Measurements from ENCODE around the gene KRT81. TPM values are rescaled to one million over a fixed set of nuclear protein-coding genes. Genes with fewer than 3 reads are reported as not detected.

The KRT81 gene
- total and polyA plus RNA-seq, 4 experiments from 2014 or later, result not detected

DNA sequence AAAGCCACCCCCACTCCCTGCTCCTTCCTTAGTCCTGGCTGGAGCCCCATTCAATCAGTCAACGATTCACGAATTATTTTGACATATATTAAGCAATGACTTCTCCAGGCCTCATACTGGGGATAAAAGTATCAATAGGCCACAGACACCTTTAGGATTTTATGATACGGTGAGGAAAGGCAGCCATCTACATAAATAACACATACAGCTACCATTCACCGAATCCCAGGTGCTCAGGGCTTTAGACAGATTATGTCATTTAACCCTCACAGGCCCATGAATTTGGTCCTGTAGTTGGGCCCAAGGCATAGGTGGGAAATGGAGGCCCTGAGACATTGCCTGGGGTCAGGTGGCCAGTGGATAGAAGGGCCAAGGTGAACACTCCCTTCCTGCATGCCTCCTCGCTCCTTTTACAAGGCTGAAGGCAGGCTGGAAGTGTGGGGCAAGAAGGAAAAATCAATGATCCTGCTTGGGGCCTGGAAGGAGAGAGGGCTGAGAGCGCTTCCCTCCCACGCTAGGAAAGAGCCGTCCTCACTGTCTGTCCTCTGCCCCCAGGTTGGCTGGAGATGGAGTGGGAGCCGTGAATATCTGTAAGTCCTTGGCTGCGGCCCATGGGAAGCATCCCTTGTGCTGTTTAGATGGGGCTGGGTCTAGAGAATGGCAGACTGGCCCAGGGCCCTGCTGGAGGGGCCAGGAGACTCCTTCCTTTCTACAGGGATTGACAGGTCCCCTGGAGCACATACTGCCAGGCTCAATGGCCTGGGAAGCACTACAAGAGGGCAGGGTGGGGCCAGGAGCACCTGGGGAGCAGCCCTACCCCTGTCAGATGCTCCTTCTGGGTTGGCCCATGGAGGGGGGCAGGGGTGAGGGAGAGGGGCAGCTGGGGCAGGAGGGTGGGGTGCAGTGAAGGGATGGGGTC is 43.5 kb downstream of the KRT81 start:
- H3K4me1 Mint-ChIP-seq, result peaks cover 22 to 61% (median 25%) of the 10 kb centered on the region in 4 donors
- Histone ChIP-seq H3K9me3 (ENCODE audit: control insufficient read depth in 1 of 2, low read length in 2 of 2) (no peaks in the 10 kb centered on the region), H3K27me3 (ENCODE audit: insufficient read depth, low read length) (no peaks in the 10 kb centered on the region), H3K36me3 (ENCODE audit: insufficient read depth, low read length) (no peaks in the 10 kb centered on the region), H3K4me1 (ENCODE audit: insufficient read depth, low read length) (peaks cover 26% of the 10 kb centered on the region), H3K4me3 (ENCODE audit: low read length in 2 of 2) (no peak overlapping the region), H3K27ac (ENCODE audit: low read depth, low read length) (no peak overlapping the region)
- CTCF ChIA-PET (ENCODE audit: partially characterized antibody), result no interaction called here
- H3K27me3 Mint-ChIP-seq, result peaks cover 0 to 14% of the 10 kb centered on the region in 2 donors
- DNase-seq, result no peak
- no peaks in the 10 kb centered on the region for H3K36me3 Mint-ChIP-seq
- H3K4me3 Mint-ChIP-seq, result no peak overlapping the region
- intact Hi-C loops (cut with micrococcal nuclease), result no loop called here
- POLR2A ChIA-PET (ENCODE audit: partially characterized antibody), result no interaction called here
- H3K27ac Mint-ChIP-seq, result peak overlapping the region in 2 of 7 donors; percentile 9 to 80
- no peaks in the 10 kb centered on the region for H3K9me3 Mint-ChIP-seq

DNA sequence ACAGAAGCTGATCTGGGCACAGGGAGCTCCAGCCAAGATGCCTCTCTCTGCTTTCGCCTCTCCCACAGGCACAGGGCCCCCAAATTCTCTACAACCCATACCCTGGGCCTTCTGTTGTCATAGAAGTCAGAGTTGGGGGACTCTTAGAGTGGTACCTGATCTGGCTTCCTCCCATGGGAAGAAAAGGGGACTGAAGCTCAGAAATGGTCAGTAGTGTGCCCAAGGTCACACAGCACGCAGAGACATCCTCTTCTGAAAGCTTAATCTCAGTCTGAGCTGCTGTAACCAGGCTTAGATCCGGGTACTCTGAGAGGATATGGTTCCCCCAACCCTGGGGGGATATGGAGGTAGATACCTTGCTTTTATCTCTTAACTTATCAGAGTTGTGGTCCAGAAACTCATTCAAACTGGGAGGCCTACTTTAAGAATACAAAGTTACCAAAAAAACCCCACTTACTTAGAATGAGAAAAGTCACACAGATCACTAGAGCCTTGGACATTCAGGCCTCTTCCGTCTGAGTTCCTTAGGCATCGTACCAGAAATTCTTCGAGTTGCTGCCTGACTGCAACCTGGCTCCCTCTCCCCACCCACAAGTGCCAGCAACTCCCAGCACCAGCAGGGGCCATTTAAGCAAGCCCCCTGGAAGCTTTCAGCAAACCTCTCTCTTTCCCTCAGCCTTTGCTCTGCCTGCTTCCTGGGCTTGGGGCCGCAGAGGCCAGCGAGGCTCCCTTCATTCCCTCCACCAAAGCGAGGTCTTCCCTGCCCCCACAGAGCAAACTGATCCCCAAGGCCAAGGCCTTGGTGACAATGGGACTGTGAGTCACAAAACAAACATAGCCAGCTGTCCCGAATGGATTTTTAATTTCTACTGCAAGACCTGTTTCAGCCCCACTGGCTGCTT is 44.4 kb downstream of the KRT81 start:
- Mint-ChIP-seq H3K27me3 (peaks cover 0 to 14% of the 10 kb centered on the region in 2 donors), H3K4me1 (peaks cover 19 to 60% (median 25%) of the 10 kb centered on the region in 4 donors), H3K4me3 (no peak overlapping the region), H3K27ac (peak overlapping the region; percentile 16 to 81 (median 39)), H3K36me3 (no peaks in the 10 kb centered on the region), H3K9me3 (peaks cover 0 to 2% (median 0%) of the 10 kb centered on the region in 8 donors)
- peaks cover 26% of the 10 kb centered on the region for H3K4me1 ChIP-seq (ENCODE audit: insufficient read depth, low read length)
- no peaks in the 10 kb centered on the region for H3K27me3 ChIP-seq (ENCODE audit: insufficient read depth, low read length)
- intact Hi-C loops (cut with micrococcal nuclease), result no loop called here
- no peaks in the 10 kb centered on the region for H3K36me3 ChIP-seq (ENCODE audit: insufficient read depth, low read length)
- ChIA-PET POLR2A (ENCODE audit: partially characterized antibody) (no interaction called here), CTCF (ENCODE audit: partially characterized antibody) (no interaction called here)
- DNase-seq, result no peak
- no peak overlapping the region for H3K4me3 ChIP-seq (ENCODE audit: low read length in 2 of 2)
- no peak overlapping the region for H3K27ac ChIP-seq (ENCODE audit: low read depth, low read length)
- no peaks in the 10 kb centered on the region for H3K9me3 ChIP-seq (ENCODE audit: control insufficient read depth in 1 of 2, low read length in 2 of 2)

DNA sequence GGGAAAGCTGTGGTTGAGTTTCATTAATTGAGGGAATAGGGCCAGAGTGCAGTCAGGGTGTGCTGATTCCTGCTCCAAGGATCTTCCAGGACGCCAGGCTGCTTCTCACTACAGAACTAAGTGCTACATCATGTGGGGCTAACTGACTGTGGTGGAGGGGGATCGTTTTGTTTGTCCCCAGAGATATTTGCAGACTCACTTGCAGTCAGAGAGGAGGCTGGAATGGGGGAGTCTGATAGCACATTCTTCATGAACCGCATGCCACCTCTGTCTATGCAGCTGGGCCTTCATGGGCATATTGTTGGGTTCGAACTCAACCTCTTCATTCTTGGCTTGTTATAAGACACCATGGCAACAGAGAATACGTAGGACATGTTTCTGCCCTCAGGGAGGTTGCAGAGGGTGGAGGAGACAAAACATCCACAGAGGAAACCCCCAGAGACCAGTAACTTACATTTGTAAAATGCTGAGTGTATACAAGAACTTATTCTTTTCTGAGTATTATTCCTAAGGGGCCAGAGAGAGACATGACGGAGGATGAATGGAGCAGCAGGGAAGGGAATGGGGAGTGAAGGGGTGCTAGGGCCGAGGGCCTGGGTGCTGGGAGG is 45.3 kb downstream of the KRT81 start:
- POLR2A ChIA-PET (ENCODE audit: partially characterized antibody), result no interaction called here
- peaks cover 0 to 2% (median 0%) of the 10 kb centered on the region in 8 donors for H3K9me3 Mint-ChIP-seq
- H3K27ac ChIP-seq (ENCODE audit: low read depth, low read length), result no peak overlapping the region

DNA sequence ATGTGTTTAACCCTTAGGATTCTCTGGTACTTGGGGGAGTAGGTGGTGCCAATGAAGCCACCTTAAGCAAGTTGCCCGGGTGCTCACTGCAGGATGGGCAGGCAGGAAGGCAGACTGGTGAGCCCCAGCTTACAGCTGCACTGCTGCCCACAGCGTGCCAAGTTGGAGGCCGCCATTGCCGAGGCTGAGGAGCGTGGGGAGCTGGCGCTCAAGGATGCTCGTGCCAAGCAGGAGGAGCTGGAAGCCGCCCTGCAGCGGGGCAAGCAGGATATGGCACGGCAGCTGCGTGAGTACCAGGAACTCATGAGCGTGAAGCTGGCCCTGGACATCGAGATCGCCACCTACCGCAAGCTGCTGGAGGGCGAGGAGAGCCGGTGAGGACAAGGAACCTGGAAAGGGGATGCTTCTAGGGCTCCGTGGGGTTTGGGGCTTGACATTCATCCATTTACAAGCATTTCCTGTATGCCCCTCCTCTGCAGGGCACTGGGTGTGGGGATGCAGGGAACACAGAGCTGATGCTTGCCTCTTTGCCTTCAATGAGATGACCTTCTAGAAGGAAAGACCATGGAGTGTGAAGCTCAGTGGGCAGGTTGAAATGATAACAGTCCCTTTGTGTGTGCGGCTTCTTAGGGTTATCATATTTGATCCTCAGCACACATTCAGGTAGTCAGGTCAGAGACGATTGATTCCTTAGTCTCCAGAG is 45.9 kb downstream of the KRT81 start:
- H3K36me3 ChIP-seq (ENCODE audit: insufficient read depth, low read length), result no peaks in the 10 kb centered on the region
- H3K4me3 ChIP-seq (ENCODE audit: low read length in 2 of 2), result no peak overlapping the region
- Mint-ChIP-seq H3K27ac (peak overlapping the region in 3 of 7 donors; percentile 1 to 90 (median 66)), H3K4me1 (peaks cover 15 to 50% (median 19%) of the 10 kb centered on the region in 4 donors), H3K36me3 (no peaks in the 10 kb centered on the region), H3K4me3 (no peak overlapping the region), H3K9me3 (peaks cover 0 to 2% (median 0%) of the 10 kb centered on the region in 8 donors), H3K27me3 (peaks cover 0 to 16% of the 10 kb centered on the region in 2 donors)
- intact Hi-C loops (cut with micrococcal nuclease), result no loop called here
- DNase-seq, result no peak
- no peaks in the 10 kb centered on the region for H3K9me3 ChIP-seq (ENCODE audit: control insufficient read depth in 1 of 2, low read length in 2 of 2)
- peaks cover 19% of the 10 kb centered on the region for H3K4me1 ChIP-seq (ENCODE audit: insufficient read depth, low read length)
- no peak overlapping the region for H3K27ac ChIP-seq (ENCODE audit: low read depth, low read length)
- POLR2A ChIA-PET (ENCODE audit: partially characterized antibody), result no interaction called here
- H3K27me3 ChIP-seq (ENCODE audit: insufficient read depth, low read length), result no peaks in the 10 kb centered on the region
- CTCF ChIA-PET (ENCODE audit: partially characterized antibody), result interaction anchor here (3.1 kb wide), 1 partner anchor 33 kb away, joined by 12 read pairs; no protein-coding TSS in a partner anchor

More for the DNA sequence above, 45.3 kb downstream of the KRT81 start:
- intact Hi-C loops (cut with micrococcal nuclease), result no loop called here
- Histone ChIP-seq H3K4me1 (ENCODE audit: insufficient read depth, low read length) (peaks cover 19% of the 10 kb centered on the region), H3K36me3 (ENCODE audit: insufficient read depth, low read length) (no peaks in the 10 kb centered on the region), H3K9me3 (ENCODE audit: control insufficient read depth in 1 of 2, low read length in 2 of 2) (no peaks in the 10 kb centered on the region), H3K4me3 (ENCODE audit: low read length in 2 of 2) (no peak overlapping the region), H3K27me3 (ENCODE audit: insufficient read depth, low read length) (no peaks in the 10 kb centered on the region)
- CTCF ChIA-PET (ENCODE audit: partially characterized antibody), result interaction anchor here (3.1 kb wide), 1 partner anchor 32 kb away, joined by 12 read pairs; no protein-coding TSS in a partner anchor
- peaks cover 0 to 16% of the 10 kb centered on the region in 2 donors for H3K27me3 Mint-ChIP-seq
- no peaks in the 10 kb centered on the region for H3K36me3 Mint-ChIP-seq
- H3K4me1 Mint-ChIP-seq, result peaks cover 15 to 51% (median 19%) of the 10 kb centered on the region in 4 donors
- peak overlapping the region in 6 of 7 donors; percentile 4 to 74 (median 60) for H3K27ac Mint-ChIP-seq
- no peak for DNase-seq
- no peak overlapping the region for H3K4me3 Mint-ChIP-seq

DNA sequence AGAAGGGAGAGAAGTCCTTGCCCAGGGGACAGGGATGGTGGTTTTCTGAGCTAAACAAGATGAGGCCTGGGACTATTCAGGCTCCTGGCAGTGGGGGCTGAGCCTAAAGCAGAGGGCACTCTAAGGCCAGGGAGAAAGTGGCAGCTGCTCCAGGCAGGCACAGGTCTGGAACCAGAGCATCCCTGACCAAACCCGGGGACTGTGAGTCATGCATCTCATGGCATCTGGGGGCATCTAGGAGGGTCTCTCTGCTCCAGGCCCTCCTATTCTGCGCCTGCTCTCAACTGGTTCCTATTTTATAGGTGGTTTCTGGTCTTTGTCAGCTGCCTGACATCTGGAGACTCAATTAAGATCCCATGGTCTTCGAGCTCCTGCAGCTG is 46.7 kb downstream of the KRT81 start:
- ChIA-PET POLR2A (ENCODE audit: partially characterized antibody) (no interaction called here), CTCF (ENCODE audit: partially characterized antibody) (interaction anchor here (0.5 to 3.1 kb wide), 3 partner anchors 34 to 728 kb away, joined by 3 to 12 read pairs (median 3); no protein-coding TSS in a partner anchor)
- intact Hi-C loops (cut with micrococcal nuclease), result no loop called here
- H3K27ac Mint-ChIP-seq, result peak overlapping the region; percentile 47 to 93 (median 88)
- no peaks in the 10 kb centered on the region for H3K36me3 Mint-ChIP-seq
- peak overlapping the region; percentile 43 for H3K27ac ChIP-seq (ENCODE audit: low read depth, low read length)
- H3K9me3 Mint-ChIP-seq, result peaks cover 0 to 2% (median 0%) of the 10 kb centered on the region in 8 donors
- DNase-seq, result no peak
- H3K27me3 ChIP-seq (ENCODE audit: insufficient read depth, low read length), result no peaks in the 10 kb centered on the region
- no peaks in the 10 kb centered on the region for H3K9me3 ChIP-seq (ENCODE audit: control insufficient read depth in 1 of 2, low read length in 2 of 2)
- H3K4me1 ChIP-seq (ENCODE audit: insufficient read depth, low read length), result peaks cover 19% of the 10 kb centered on the region
- H3K27me3 Mint-ChIP-seq, result peaks cover 0 to 11% of the 10 kb centered on the region in 2 donors
- peak overlapping the region in 4 of 8 donors; percentile 31 to 79 (median 38) for H3K4me3 Mint-ChIP-seq
- peaks cover 12 to 45% (median 15%) of the 10 kb centered on the region in 4 donors for H3K4me1 Mint-ChIP-seq
- H3K36me3 ChIP-seq (ENCODE audit: insufficient read depth, low read length), result no peaks in the 10 kb centered on the region
- H3K4me3 ChIP-seq (ENCODE audit: low read length in 2 of 2), result no peak overlapping the region

DNA sequence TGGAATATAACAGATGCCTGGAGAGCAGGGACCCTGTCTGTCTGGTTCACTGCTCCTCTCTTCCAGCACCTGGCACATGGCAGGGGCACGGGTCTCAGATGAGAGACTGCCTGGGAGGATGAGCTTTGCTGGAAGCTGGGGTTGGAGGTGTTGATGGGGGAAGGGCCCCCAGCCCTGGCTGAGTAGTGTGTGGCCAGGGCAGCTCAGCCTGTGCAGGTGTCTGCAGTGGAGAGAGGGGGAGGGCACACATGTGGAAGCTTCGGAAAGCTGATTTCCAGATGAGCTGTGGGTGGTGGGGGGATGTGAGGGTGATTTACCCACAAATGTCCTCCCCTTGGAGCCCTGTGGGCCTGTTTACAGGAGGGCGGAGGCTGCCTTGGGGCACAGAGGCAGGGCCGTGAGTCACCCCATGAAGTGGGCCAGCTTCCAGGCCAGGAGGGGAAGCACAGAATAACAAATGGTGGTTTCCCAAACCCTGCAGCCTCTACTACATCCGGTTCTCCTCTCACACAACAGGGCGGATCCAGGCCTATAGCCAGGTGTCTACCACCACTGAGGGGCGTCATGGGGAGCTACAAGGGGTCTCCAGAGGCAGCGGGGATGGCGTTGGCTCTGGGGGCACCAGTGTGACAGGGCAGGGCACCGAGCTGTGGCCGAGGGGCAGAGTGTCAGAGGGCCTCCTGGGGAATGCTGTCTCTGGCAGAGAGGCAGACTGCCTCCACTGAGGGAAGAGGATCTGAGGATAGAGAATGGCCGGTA is 47.3 kb downstream of the KRT81 start:
- intact Hi-C loops (cut with micrococcal nuclease), result no loop called here
- Histone ChIP-seq H3K36me3 (ENCODE audit: insufficient read depth, low read length) (no peaks in the 10 kb centered on the region), H3K27ac (ENCODE audit: low read depth, low read length) (peak overlapping the region; percentile 43), H3K27me3 (ENCODE audit: insufficient read depth, low read length) (no peaks in the 10 kb centered on the region), H3K4me3 (ENCODE audit: low read length in 2 of 2) (no peak overlapping the region), H3K4me1 (ENCODE audit: insufficient read depth, low read length) (peaks cover 19% of the 10 kb centered on the region), H3K9me3 (ENCODE audit: control insufficient read depth in 1 of 2, low read length in 2 of 2) (no peaks in the 10 kb centered on the region)
- ChIA-PET POLR2A (ENCODE audit: partially characterized antibody) (no interaction called here), CTCF (ENCODE audit: partially characterized antibody) (interaction anchor here (0.8 to 3.1 kb wide), 2 partner anchors 35 to 88 kb away, joined by 3 to 12 read pairs; no protein-coding TSS in a partner anchor)
- Mint-ChIP-seq H3K9me3 (peaks cover 0 to 2% (median 0%) of the 10 kb centered on the region in 8 donors), H3K36me3 (no peaks in the 10 kb centered on the region), H3K27ac (peak overlapping the region; percentile 80 to 93 (median 88)), H3K4me3 (peak overlapping the region in 6 of 8 donors; percentile 6 to 79 (median 34)), H3K27me3 (peaks cover 0 to 7% of the 10 kb centered on the region in 2 donors), H3K4me1 (peaks cover 9 to 41% (median 13%) of the 10 kb centered on the region in 4 donors)
- DNase-seq, result peak; percentile 22 to 86 (median 52)

All from CD4-positive, alpha-beta memory T cell (primary cell).